OCI-LY7 (cell line): ENCODE data around the gene ACER1. TPM values are rescaled to one million over a fixed set of nuclear protein-coding genes. Genes with fewer than 3 reads are reported as not detected.

Experiments used
- BruUV-seq: library from RNA; stranded (reverse); fragments of 400-500 nt; replicated peaks from 2 replicates; lab custom pipeline; 2021; lab: Mats Ljungman, UMichigan
- CTCF ChIA-PET: fragments of 300-600 bp; sonication (Branson Sonifier 250); formaldehyde crosslinking; loops from one replicate; lab custom pipeline; 2022; ENCODE audit warnings: antibody characterized with exemption; ENCODE audit not compliant: unreplicated experiment; lab: Charles Lee
- POLR2A ChIA-PET: fragments of 300-600 bp; sonication (Branson Sonifier 250); formaldehyde crosslinking; loops from one replicate; lab custom pipeline; 2022; ENCODE audit warnings: antibody characterized with exemption; lab: Charles Lee
- DNase-seq: peaks from one replicate; pipeline ENCODE4 v3.0.0-alpha.2; 2015; ENCODE audit warnings: low spot score
- H2AFZ ChIP-seq: fragments of 200-600 bp; sonication (generic), shearing (Covaris generic); 2 replicates; pipeline ENCODE4 v1.6.1; 2014; ENCODE audit warnings: mild to moderate bottlenecking, antibody characterized with exemption, low read length, moderate library complexity
- H3K27ac ChIP-seq: fragments of 200-600 bp; sonication (generic); 2 replicates; pipeline ENCODE4 v1.5.1; 2014; ENCODE audit warnings: mixed run types, low read depth, mild to moderate bottlenecking, moderate library complexity, low read length, inconsistent platforms; ENCODE audit not compliant: poor library complexity, severe bottlenecking
- H3K36me3 ChIP-seq: fragments of 200-600 bp; sonication (generic); 2 replicates; pipeline ENCODE4 v1.6.1; 2014; ENCODE audit warnings: mild to moderate bottlenecking, antibody characterized with exemption, low read length, moderate library complexity, mixed read lengths; ENCODE audit not compliant: insufficient read depth
- H3K4me1 ChIP-seq: fragments of 200-600 bp; sonication (generic); 2 replicates; pipeline ENCODE4 v1.5.1; 2014; ENCODE audit warnings: mild to moderate bottlenecking, low read length; ENCODE audit not compliant: insufficient read depth, poor library complexity, severe bottlenecking
- H3K4me2 ChIP-seq: fragments of 200-600 bp; sonication (generic); 2 replicates; pipeline ENCODE4 v1.6.1; 2014; ENCODE audit warnings: mild to moderate bottlenecking, low read length
- H3K4me3 ChIP-seq: fragments of 200-600 bp; sonication (generic); 2 replicates; pipeline ENCODE4 v1.5.1; 2014; ENCODE audit warnings: mild to moderate bottlenecking, low read depth, low read length; ENCODE audit not compliant: poor library complexity, severe bottlenecking
- H3K79me2 ChIP-seq: fragments of 200-600 bp; sonication (generic); 2 replicates; pipeline ENCODE4 v1.6.1; 2016; ENCODE audit warnings: low read depth, mild to moderate bottlenecking, low read length, moderate library complexity, mixed read lengths; ENCODE audit not compliant: insufficient read depth
- H3K9me2 ChIP-seq: fragments of 200-600 bp; sonication (generic); 2 replicates; pipeline ENCODE4 v1.6.1; 2016; ENCODE audit warnings: mild to moderate bottlenecking, low read length, mixed read lengths; ENCODE audit not compliant: insufficient read depth
- H3K9me3 ChIP-seq: fragments of 200-600 bp; sonication (generic); 2 replicates; pipeline ENCODE4 v1.6.1; 2014; ENCODE audit warnings: mild to moderate bottlenecking, mixed run types, low read length, mixed read lengths
- H4K20me1 ChIP-seq: fragments of 200-600 bp; sonication (generic); 2 replicates; pipeline ENCODE4 v1.6.1; 2014; ENCODE audit warnings: mild to moderate bottlenecking, antibody characterized with exemption, low read length, moderate library complexity, mixed read lengths; ENCODE audit not compliant: insufficient read depth
- CTCF ChIP-seq: fragments of 200-600 bp; sonication (generic); conservative IDR thresholded peaks from 2 replicates; pipeline ENCODE4 v1.5.1; 2014; ENCODE audit warnings: mild to moderate bottlenecking, antibody characterized with exemption, low read length, moderate library complexity, mixed read lengths
- EZH2phosphoT487 ChIP-seq: fragments of 200-600 bp; sonication (generic); IDR thresholded peaks from 2 replicates; pipeline ENCODE4 v1.6.1; 2018; ENCODE audit warnings: low read depth, borderline replicate concordance, mild to moderate bottlenecking, mixed run types, antibody characterized with exemption, low read length, moderate library complexity, mixed read lengths
- intact Hi-C: fragments of 100-400 bp; cut with micrococcal nuclease; formaldehyde crosslinking; loops from one replicate; pipeline ENCODE4 v1.10.0; 2022; ENCODE audit not compliant: unreplicated experiment
- total RNA-seq, 2 experiments: library from RNA; depleted of rRNA in 1 of 2; stranded (reverse); fragments of >200 nt in 1 of 2; shearing (Covaris generic) in 1 of 2; gene quantifications; 2 replicates each; pipeline ENCODE4 v1.2.3, GENCODE V29; 2014 to 2022

ACER1 gene
- total RNA-seq, 2 experiments from 2014 or later, result not detected

GRCh38 chr19:6379744-6380143 lies 46.3 kb upstream of the ACER1 start:
- H3K27ac ChIP-seq, result no peak overlapping the region
- no peaks in the 10 kb centered on the region for H3K9me3 ChIP-seq
- H3K36me3 ChIP-seq, result peaks cover 67% of the 10 kb centered on the region
- TF ChIP-seq CTCF, result no peak
- TF ChIP-seq EZH2phosphoT487, result no peak
- no peak overlapping the region for H3K4me2 ChIP-seq
- H3K4me3 ChIP-seq, result no peak overlapping the region
- H3K4me1 ChIP-seq, result no peaks in the 10 kb centered on the region
- H2AFZ ChIP-seq, result no peak overlapping the region
- no peaks in the 10 kb centered on the region for H3K79me2 ChIP-seq
- DNase-seq, result no peak
- intact Hi-C loops, result no loop called here
- ChIA-PET POLR2A (no interaction called here), CTCF (no interaction called here)
- no peaks in the 10 kb centered on the region for H3K9me2 ChIP-seq
- H4K20me1 ChIP-seq, result no peaks in the 10 kb centered on the region
- BruUV-seq, result no TSS peak

DNA sequence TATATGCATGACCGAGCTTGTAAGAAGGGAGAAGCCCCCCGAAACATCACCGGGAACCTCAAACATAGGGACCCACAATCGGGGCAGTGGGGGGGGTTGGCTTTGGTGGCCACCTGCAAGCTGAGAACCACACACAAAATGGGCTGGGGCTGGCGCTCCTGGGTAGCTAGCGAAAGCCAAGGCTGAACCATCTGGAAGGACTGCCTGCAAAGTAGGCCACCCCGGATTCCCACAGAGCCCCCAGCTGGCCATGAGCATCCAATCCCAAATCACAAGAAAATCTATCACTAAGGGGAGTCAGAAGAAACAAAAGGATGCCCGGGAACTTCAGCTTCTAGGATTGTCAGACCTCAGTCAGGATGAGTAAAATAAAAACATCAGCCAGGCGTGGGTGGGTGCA lies 45.1 kb upstream of the ACER1 start:
- Histone ChIP-seq H2AFZ (no peak overlapping the region), H3K4me1 (peaks cover 9% of the 10 kb centered on the region), H3K27ac (no peak overlapping the region), H3K9me2 (no peaks in the 10 kb centered on the region), H3K4me2 (no peak overlapping the region), H3K79me2 (no peaks in the 10 kb centered on the region), H3K36me3 (peaks cover 56% of the 10 kb centered on the region), H3K9me3 (no peaks in the 10 kb centered on the region), H4K20me1 (no peaks in the 10 kb centered on the region), H3K4me3 (no peak overlapping the region)
- TF ChIP-seq EZH2phosphoT487, result no peak
- no peak for TF ChIP-seq CTCF
- BruUV-seq, result no TSS peak
- intact Hi-C loops, result no loop called here
- ChIA-PET POLR2A (no interaction called here), CTCF (no interaction called here)
- DNase-seq, result no peak

DNA sequence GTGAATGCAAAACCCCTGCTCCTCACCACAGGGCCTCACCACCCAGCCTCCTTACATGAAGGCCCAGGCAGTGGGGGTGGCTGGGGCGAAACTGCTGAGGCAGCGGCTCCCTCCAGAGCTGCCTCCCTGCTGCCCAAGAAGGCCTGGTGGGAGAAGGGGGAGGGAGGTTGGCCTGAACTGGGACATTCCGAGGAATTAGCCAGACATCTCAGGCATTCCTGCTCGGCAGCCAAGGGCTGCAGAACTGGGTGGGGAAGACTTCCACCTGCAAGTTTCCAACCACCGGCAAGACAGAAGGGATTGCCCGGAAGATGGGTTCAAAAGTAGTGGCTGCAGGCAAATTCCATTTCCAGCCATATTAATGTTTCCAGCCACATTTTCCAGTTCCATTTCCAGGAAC lies 44.6 kb upstream of the ACER1 start:
- H3K4me2 ChIP-seq, result no peak overlapping the region
- no peak overlapping the region for H3K27ac ChIP-seq
- no peaks in the 10 kb centered on the region for H3K79me2 ChIP-seq
- H3K36me3 ChIP-seq, result peaks cover 51% of the 10 kb centered on the region
- no peak for DNase-seq
- BruUV-seq, result no TSS peak
- H3K4me3 ChIP-seq, result no peak overlapping the region
- no peaks in the 10 kb centered on the region for H3K9me2 ChIP-seq
- no peak overlapping the region for H2AFZ ChIP-seq
- H4K20me1 ChIP-seq, result no peaks in the 10 kb centered on the region
- intact Hi-C loops, result no loop called here
- ChIA-PET CTCF (no interaction called here), POLR2A (no interaction called here)
- TF ChIP-seq EZH2phosphoT487, result no peak
- no peak for TF ChIP-seq CTCF
- H3K9me3 ChIP-seq, result no peaks in the 10 kb centered on the region
- peaks cover 9% of the 10 kb centered on the region for H3K4me1 ChIP-seq
